NCI-H446 (cell line): ENCODE results near the gene FSTL4.

Experiments used
- DNase-seq, 2 experiments: peaks; one replicate each; lab custom pipeline; 2025; lab: John Stamatoyannopoulos, UW

FSTL4 gene

GRCh38 chr5:133386662-133387061 lies 225.7 kb downstream of the FSTL4 start:
- DNase-seq: no peak

GRCh38 chr5:133385346-133385745 lies 227.0 kb downstream of the FSTL4 start:
- no peak for DNase-seq

- no peak for DNase-seq
Measured at GRCh38 chr5:133384903-133385302, 227.4 kb downstream of the FSTL4 start.

- no peak for DNase-seq
Measured at GRCh38 chr5:133384120-133384855, 228.1 kb downstream of the FSTL4 start.

GRCh38 chr5:133383580-133383939 lies 228.8 kb downstream of the FSTL4 start:
- no peak for DNase-seq

GRCh38 chr5:133382661-133383579 lies 229.4 kb downstream of the FSTL4 start:
- no peak for DNase-seq

- DNase-seq: no peak
Measured at GRCh38 chr5:133381571-133382365, 230.6 kb downstream of the FSTL4 start.

GRCh38 chr5:133381041-133381440 lies 231.3 kb downstream of the FSTL4 start:
- DNase-seq: peak in 1 of 2 experiments; percentile 2

GRCh38 chr5:133377736-133378135 lies 234.6 kb downstream of the FSTL4 start:
- no peak for DNase-seq

- no peak for DNase-seq
Measured at GRCh38 chr5:133376986-133377385, 235.4 kb downstream of the FSTL4 start.

- DNase-seq: no peak
Measured at GRCh38 chr5:133373121-133373870, 239.0 kb downstream of the FSTL4 start.

GRCh38 chr5:133372293-133372937 lies 239.9 kb downstream of the FSTL4 start:
- DNase-seq: no peak

GRCh38 chr5:133371371-133372155 lies 240.8 kb downstream of the FSTL4 start:
- no peak for DNase-seq

- DNase-seq: no peak
Measured at GRCh38 chr5:133370904-133371303, 241.4 kb downstream of the FSTL4 start.

- no peak for DNase-seq
Measured at GRCh38 chr5:133370036-133370831, 242.1 kb downstream of the FSTL4 start.

- peak in 1 of 2 experiments; percentile 17 for DNase-seq
Measured at GRCh38 chr5:133368916-133369783, 243.2 kb downstream of the FSTL4 start.

GRCh38 chr5:133367984-133368383 lies 244.4 kb downstream of the FSTL4 start:
- DNase-seq: no peak

GRCh38 chr5:133367071-133367786 lies 245.1 kb downstream of the FSTL4 start:
- no peak for DNase-seq
